SU-DHL-6 (cell line): ENCODE results near the gene EBP.

ENCODE experiments used
- H2AFZ ChIP-seq: fragments of 200-600 bp; sonication (generic); 2 replicates; pipeline ENCODE4 v1.6.1; 2014; ENCODE audit warnings: low read depth, mild to moderate bottlenecking, moderate library complexity, mixed read lengths, antibody characterized with exemption, low read length; ENCODE audit not compliant: severe bottlenecking
- H3F3A ChIP-seq: fragments of 200-600 bp; shearing (Covaris generic); 2 replicates; pipeline ENCODE4 v1.6.0; 2016; ENCODE audit warnings: antibody characterized with exemption, mild to moderate bottlenecking; ENCODE audit not compliant: insufficient read depth
- H3K27ac ChIP-seq: fragments of 200-600 bp; sonication (generic); 2 replicates; pipeline ENCODE4 v1.5.1; 2016; ENCODE audit warnings: low read depth, mild to moderate bottlenecking, low read length, moderate library complexity, mixed read lengths
- H3K27me3 ChIP-seq: fragments of 200-600 bp; sonication (generic), shearing (Covaris generic); 2 replicates; pipeline ENCODE4 v1.6.0; 2014; ENCODE audit warnings: mild to moderate bottlenecking, low read length
- H3K36me3 ChIP-seq: fragments of 200-600 bp; sonication (generic); 2 replicates; pipeline ENCODE4 v1.6.1; 2014; ENCODE audit warnings: mild to moderate bottlenecking, low read length, mixed read lengths
- H3K4me2 ChIP-seq: fragments of 300-600, 200-600 bp; shearing (Covaris generic), sonication (generic); 2 replicates; pipeline ENCODE4 v1.6.0; 2014; ENCODE audit warnings: low read length, low read depth, mild to moderate bottlenecking; ENCODE audit not compliant: poor library complexity, severe bottlenecking
- H3K4me3 ChIP-seq: fragments of 200-600 bp; sonication (generic); 2 replicates; pipeline ENCODE4 v1.5.1; 2014; ENCODE audit warnings: antibody characterized with exemption, low read length, mild to moderate bottlenecking, mixed read lengths; ENCODE audit not compliant: insufficient read depth, poor library complexity, severe bottlenecking
- H3K79me2 ChIP-seq: fragments of 200-600 bp; sonication (generic); 2 replicates; pipeline ENCODE4 v1.6.1; 2014; ENCODE audit warnings: mild to moderate bottlenecking, low read length, moderate library complexity; ENCODE audit not compliant: insufficient read depth
- H3K9ac ChIP-seq: fragments of 200-600 bp; sonication (generic); 2 replicates; pipeline ENCODE4 v1.7.0; 2014; ENCODE audit warnings: mild to moderate bottlenecking, low read length
- H3K9me2 ChIP-seq: fragments of 200-600 bp; sonication (generic); replicated peaks from 2 replicates; pipeline ENCODE4 v1.6.1; 2014; ENCODE audit warnings: low read length; ENCODE audit not compliant: insufficient read depth
- H3K9me3 ChIP-seq: fragments of 200-600 bp; sonication (generic); 2 replicates; pipeline ENCODE4 v1.6.1; 2014; ENCODE audit warnings: low read length, mixed read lengths; ENCODE audit not compliant: insufficient read depth
- H4K20me1 ChIP-seq: fragments of 200-600 bp; sonication (generic); 2 replicates; pipeline ENCODE4 v1.6.1; 2014; ENCODE audit warnings: low read depth, mild to moderate bottlenecking, antibody characterized with exemption, low read length, moderate library complexity, mixed read lengths
- EZH2phosphoT487 ChIP-seq: fragments of 200-600 bp; sonication (generic), shearing (Covaris generic); conservative IDR thresholded peaks from 2 replicates; pipeline ENCODE4 v1.6.1; 2018; ENCODE audit warnings: mild to moderate bottlenecking, antibody characterized with exemption, low read length, moderate library complexity, mixed read lengths
- TF ChIP-seq, protein P1 (sequence below): fragments of 200-600 bp; sonication (generic); IDR thresholded peaks from one replicate; pipeline ENCODE4 v1.5.1; 2017; ENCODE audit warnings: antibody characterized with exemption, mild to moderate bottlenecking, low read length, moderate library complexity; ENCODE audit not compliant: insufficient read depth, poor library complexity, severe bottlenecking

The EBP gene

DNA sequence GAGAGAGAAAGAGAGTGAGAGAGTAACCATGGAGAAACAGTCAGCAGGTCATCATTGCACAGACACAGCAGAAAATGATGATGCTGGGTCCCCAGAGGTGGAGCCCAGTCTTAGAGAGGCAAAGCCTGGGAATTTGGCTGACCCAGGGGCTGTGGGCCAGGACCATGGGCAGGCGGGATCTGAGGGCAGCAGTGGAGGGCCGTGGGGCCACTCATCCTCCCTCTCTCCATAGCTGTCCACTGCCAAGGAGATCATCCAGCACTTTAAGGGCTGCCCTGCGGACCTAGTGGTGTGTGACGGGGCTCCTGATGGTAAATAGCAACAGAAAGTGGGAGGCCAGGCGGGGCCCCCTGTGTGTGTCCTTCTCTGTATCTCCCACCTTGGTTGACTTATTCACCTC is 42.8 kb upstream of the EBP start:
- Histone ChIP-seq H3F3A (no peaks in the 10 kb centered on the region), H3K9ac (no peak overlapping the region), H3K27ac (no peak overlapping the region), H3K9me2 (no peaks in the 10 kb centered on the region), H3K36me3 (no peaks in the 10 kb centered on the region), H3K9me3 (no peaks in the 10 kb centered on the region), H4K20me1 (no peaks in the 10 kb centered on the region), H3K27me3 (no peaks in the 10 kb centered on the region), H3K79me2 (peaks cover 30% of the 10 kb centered on the region), H3K4me3 (no peak overlapping the region), H3K4me2 (no peak overlapping the region), H2AFZ (no peak overlapping the region)
- TF ChIP-seq EZH2phosphoT487: no peak
- TF ChIP-seq, protein P1, sequence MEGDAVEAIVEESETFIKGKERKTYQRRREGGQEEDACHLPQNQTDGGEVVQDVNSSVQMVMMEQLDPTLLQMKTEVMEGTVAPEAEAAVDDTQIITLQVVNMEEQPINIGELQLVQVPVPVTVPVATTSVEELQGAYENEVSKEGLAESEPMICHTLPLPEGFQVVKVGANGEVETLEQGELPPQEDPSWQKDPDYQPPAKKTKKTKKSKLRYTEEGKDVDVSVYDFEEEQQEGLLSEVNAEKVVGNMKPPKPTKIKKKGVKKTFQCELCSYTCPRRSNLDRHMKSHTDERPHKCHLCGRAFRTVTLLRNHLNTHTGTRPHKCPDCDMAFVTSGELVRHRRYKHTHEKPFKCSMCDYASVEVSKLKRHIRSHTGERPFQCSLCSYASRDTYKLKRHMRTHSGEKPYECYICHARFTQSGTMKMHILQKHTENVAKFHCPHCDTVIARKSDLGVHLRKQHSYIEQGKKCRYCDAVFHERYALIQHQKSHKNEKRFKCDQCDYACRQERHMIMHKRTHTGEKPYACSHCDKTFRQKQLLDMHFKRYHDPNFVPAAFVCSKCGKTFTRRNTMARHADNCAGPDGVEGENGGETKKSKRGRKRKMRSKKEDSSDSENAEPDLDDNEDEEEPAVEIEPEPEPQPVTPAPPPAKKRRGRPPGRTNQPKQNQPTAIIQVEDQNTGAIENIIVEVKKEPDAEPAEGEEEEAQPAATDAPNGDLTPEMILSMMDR: no peak

DNA sequence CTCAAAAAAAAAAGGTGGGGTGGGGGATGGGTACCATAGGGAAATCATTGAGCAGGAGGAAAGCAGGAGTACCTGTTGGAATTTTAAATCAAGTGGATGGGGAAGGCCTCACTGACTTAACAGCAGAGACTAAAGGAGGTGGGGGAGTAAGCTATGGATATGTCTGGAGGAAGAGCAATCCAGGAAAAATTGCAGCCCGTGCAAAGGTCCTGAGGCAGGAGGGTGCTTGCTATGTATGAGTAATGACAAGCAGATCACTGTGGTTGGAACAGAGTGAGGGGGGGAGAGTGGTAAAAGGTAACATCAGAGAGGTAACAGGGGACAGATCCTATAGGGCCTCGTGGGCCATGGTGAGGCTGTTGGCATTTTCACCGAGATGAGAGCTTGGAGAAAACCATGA is 41.5 kb upstream of the EBP start:
- Histone ChIP-seq H3K27me3 (no peaks in the 10 kb centered on the region), H3K9ac (no peak overlapping the region), H3K4me2 (no peak overlapping the region), H3K27ac (no peak overlapping the region), H4K20me1 (no peaks in the 10 kb centered on the region), H3K36me3 (no peaks in the 10 kb centered on the region), H3K9me3 (no peaks in the 10 kb centered on the region), H3K4me3 (no peak overlapping the region), H2AFZ (no peak overlapping the region), H3K79me2 (peaks cover 30% of the 10 kb centered on the region), H3K9me2 (no peaks in the 10 kb centered on the region), H3F3A (no peaks in the 10 kb centered on the region)
- TF ChIP-seq, protein P1: no peak
- no peak for TF ChIP-seq EZH2phosphoT487

DNA sequence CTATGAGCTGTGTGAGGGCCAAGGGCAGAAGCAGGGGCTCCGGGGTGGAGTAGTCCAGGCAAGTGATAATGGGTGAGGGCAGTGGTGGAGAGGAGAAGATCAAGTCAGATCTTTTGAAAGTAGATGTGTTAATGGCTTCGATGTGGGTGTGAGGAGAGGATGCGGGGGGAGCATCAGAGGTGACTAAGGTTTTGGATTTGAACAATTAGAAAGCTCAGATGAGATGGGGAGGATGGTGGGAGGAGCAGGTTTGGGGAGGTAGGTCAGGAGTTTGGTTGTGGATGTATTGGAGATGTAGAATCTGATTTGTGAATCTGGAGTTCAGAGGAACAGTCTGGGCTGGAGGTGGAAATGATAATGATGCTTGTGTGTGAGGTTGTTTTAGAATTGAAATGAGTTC is 41.0 kb upstream of the EBP start:
- no peaks in the 10 kb centered on the region for H3K9me3 ChIP-seq
- H3K27ac ChIP-seq: no peak overlapping the region
- H3K36me3 ChIP-seq: no peaks in the 10 kb centered on the region

More for the DNA sequence above, 41.0 kb upstream of the EBP start:
- Histone ChIP-seq H3K9me2 (no peaks in the 10 kb centered on the region), H3K4me3 (no peak overlapping the region), H3K79me2 (peaks cover 28% of the 10 kb centered on the region), H3K27me3 (no peaks in the 10 kb centered on the region), H2AFZ (no peak overlapping the region), H3F3A (no peaks in the 10 kb centered on the region), H3K4me2 (no peak overlapping the region), H4K20me1 (no peaks in the 10 kb centered on the region), H3K9ac (no peak overlapping the region)
- TF ChIP-seq, protein P1: no peak
- no peak for TF ChIP-seq EZH2phosphoT487
